HG03097 (cell line): ENCODE measurements around the gene KLK1.
"Not testable (repeated sequence)": the region's sequence is repeated elsewhere in the genome, so short reads cannot be mapped to it uniquely, and the experiment has no call there.

ENCODE experiments used
- ATAC-seq: cut with Tn5 transposase; IDR thresholded peaks from one replicate; pipeline ENCODE4 v1.9.1; 2021; ENCODE audit not compliant: unreplicated experiment, low FRiP score

KLK1 gene

DNA sequence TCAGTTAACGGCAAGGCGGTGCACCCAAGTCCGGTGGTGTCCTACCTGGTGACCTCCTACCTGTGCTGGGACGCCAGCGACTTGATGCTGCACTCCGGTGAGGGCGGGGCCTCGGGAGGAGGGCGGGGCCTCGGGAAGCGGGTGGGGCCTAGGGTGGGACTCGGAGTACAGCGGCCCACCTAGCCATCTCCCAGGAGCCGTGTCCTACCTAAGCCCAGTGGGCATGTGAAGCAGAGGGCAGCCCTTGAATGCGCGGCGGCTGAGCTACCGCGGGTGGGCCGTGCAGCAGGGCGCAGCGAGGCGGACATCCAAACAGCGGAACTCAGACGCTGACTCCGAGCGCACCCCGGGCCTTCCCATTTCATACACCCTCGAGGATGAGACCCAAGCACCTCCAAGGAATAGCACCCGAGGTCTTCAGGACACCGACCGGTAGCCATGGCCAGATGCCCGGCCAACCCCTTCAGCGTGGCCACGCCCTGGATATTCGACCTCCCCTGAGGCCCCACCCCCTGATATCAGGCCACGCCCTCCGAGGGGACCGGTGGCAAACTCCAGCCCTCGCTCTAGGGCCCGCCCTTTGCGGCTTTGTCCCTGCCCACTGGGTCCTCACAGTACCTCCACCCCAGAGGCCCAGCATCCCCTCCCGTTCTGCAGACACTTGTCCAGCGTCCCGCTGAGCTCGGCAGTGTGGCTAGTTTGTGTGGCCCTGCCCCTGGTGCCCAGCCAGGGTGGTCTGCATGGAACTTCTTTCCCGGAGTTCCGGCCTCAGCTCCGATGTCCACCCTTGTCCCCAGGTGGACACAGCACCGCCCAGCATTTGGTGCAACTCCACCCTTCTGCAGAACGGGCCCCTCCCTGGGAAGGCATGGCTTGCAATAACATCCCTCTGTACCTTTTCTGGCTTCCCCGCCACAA is 5.4 kb downstream of the KLK1 start:
- peak; percentile 46 for ATAC-seq

DNA sequence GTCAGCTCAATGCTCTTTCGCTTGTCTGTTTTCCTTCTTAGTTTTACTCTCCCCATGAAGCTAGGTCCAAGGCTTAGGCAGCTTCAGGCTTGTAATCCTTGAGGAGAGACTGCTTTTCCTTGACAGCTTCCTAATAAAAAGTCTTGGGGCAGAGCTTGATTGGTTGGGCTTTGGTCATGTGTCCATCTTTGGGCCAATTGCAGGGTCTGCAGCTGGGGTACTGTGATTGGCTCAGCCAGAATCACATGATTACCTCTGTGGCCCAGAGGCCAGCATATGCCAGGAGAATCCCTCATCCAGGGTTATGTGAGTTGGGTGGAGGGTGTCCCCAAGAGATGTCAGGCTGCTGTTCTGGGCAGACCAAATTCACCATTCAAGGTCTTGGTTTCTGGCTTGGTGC is 8.1 kb downstream of the KLK1 start:
- no peak for ATAC-seq

DNA sequence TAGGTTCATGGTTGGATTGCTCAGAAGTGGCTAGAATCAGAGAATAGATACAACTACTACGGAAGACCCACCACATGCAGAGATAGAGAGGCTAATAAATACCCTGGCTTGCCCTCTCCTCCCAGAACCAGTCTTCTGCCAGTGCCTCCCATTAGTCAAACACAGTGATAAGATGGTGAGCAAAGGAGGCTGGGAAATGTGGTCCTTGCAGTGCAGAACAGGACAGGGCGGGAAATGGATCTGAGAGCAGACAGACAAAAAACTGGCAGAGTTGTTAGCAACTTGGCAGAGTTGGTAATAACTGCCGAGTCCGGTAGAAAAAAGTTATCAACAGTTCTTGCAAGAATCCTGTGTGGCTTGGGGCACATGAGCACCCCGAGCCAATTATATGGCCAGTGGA is 8.7 kb downstream of the KLK1 start:
- ATAC-seq: no peak

- ATAC-seq: no peak
Measured at GRCh38 chr19:50812474-50812873, 11.1 kb downstream of the KLK1 start.

- ATAC-seq: not testable (repeated sequence)
Measured at GRCh38 chr19:50811622-50812238, 11.9 kb downstream of the KLK1 start.

DNA sequence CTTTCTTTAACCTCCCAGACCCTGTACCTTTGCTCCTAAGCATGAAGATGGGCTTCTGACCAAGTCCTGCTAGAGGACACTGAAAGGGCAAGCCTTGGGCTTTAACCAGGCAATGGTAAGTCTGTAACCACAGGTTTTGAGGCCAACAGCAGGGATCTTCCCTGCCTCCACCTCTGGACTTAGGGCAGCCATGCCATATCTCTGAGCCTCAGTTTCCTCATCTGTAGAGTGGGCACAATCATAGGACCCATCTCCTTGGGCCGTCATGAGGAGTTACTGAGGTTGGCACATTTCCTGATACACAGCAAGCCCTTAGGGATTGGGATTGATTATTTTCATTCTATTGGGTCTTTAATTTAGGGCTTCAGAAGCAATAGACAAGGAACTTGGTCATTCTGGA is 14.7 kb downstream of the KLK1 start:
- ATAC-seq: no peak

DNA sequence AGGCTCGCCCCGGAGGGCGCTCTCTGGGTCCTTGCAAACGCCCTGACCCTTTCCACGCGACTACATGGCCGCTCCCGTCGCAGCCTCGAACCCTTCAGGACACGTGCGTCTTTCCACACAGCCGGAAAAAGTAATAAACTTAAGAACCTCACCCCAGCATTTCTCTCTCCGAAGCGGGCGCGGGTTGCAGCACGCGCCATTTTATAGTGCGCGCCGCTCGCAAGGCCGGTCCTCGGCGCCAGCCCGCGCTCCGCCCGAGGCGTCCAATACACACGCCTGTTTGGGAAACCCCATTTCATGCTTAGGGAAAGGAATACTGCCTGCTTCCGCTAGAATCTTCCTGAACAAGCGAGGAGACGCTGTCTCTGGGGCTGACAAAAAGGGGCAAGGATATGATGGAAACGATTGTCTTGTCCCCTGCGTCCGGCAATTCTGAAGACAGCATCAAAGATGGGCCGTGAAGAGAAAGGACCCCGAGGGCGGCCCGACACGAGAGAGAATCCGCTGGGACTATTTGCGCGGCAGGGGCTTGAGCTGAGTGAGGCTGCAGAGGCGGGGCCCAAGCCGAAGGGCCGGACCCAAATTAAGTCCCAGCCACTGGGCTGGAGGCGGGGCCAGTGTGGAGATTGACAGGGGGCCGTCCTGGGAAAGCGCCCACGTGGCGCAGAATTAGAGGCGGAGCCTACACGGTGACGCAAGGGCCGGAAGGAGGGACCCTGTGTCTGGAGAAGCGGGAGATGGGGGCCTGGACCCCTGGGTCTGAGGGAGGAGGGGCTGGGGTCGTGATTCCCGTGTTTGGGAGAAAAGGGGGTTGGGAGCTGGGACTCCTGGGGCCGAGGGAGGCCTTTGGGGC is 18.9 kb downstream of the KLK1 start:
- ATAC-seq: peak; percentile 90

DNA sequence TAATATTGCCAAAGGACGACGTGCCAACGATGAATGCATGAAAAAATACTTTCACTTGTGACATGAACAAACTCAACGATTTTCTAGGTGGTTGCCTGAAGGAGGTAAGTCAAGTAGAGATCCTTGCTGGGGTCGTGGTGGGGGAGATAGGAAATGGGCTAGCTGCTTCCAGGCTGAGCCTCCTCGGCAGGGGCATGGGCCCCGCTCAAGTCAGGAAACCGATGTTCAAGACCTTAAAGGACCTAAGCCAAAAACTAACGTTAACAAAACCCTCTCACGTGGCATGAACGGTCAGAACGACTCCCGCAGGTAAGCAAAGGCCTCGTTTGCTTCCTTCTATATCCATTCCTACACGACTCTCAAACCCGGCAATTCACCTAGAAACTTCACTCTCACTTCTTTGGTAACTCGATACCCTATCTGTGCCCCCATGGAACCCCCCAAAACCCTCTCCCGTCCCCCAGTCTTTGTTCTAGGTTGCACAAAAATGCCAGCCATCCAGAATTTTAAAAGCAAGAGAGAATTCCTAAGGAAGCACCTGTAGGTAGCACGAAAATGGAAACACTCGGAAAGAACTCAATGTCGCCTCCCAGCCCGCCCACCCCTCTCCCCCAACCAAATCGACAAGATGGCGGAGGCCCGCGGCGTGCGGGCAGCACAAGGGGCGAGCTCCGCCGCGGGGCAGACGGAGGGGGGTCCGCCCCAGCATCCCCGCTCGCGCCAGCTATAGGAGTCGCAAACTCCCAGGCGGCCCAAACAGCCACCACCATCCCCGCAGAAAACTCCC is 19.8 kb downstream of the KLK1 start:
- ATAC-seq: no peak

GRCh38 chr19:50801107-50801506 is 22.5 kb downstream of the KLK1 start:
- no peak for ATAC-seq

GRCh38 chr19:50799547-50799851 is 24.1 kb downstream of the KLK1 start:
- ATAC-seq: no peak

DNA sequence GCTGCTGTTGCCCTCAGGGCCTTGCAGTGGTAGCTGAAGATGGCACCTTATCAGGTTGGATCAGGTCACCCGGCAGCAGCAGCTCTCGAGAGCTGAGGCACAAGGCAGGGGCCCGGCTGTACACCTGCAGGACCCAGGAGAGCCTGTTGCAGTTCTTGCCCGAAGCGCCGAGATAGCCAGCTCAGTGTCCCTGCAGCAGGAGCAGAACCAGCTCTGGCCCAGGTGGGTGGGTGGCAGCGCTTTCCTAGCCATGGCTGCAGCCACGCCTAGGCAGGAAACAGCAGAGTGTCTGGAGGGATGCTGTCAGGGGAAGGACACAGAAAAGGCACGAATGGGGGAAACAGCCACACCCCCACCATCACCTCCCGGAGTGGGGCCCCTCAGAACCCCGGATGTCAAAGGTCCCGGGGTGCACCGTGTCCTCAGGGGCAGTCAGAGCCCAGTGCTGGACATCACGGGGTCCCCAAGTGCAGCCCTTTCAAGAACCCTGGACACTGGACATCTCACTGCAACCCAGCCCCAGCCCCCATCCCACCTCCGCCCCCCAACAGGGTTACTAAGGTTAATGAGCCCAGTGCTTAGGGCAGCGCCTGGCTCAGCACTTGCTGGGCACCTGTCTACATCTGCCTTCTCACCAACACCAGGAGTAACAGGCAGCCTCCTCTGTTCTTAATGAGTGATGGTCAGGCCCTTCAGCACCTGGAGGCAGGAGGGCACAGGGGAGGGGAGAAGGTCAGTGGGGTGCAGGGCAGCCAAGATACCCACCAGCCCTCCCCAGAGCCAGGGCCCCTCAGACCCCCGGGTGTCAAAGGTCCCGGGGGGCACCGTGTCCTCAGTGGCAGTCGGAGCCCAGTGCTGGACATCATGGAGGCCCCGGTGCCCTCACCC is 24.7 kb downstream of the KLK1 start:
- ATAC-seq: no peak

- no peak for ATAC-seq
Measured at GRCh38 chr19:50797781-50798658, 25.6 kb downstream of the KLK1 start.

GRCh38 chr19:50797429-50797780 is 26.2 kb downstream of the KLK1 start:
- ATAC-seq: no peak

GRCh38 chr19:50796634-50797428 is 26.8 kb downstream of the KLK1 start:
- no peak for ATAC-seq

DNA sequence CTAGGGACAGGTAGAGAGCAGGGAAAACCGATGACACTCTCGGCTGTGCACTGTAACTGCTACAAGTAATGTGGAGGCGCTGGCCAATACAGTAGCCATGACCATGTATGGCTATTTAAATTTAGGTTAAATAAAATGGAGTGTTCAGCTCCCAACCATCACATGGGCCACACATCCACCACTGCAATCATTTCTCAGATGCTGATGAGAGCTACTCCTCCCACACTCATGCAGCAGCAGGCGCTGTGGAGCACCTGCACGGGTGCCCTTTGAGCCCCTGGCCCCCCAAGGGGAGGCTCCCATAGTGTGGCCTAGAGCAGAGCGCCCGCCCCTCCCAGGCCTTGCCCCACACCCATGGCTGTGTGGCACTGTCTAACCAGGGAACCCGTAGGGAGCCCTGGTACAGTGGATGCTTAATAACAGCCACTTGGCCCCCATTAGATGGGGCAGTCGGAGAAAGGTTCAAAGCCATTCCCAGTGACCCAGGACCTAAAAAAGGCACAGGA is 27.4 kb downstream of the KLK1 start:
- no peak for ATAC-seq

GRCh38 chr19:50795664-50796073 is 27.9 kb downstream of the KLK1 start:
- ATAC-seq: no peak

GRCh38 chr19:50794876-50795663 is 28.5 kb downstream of the KLK1 start:
- no peak for ATAC-seq
